MM.1S (cell line): Measurements from ENCODE around the gene SLC38A8.

Source experiments
- EZH2 ChIP-seq: fragments of 300-600 bp; sonication (generic); optimal IDR thresholded peaks from 2 replicates; pipeline ENCODE3; 2017; ENCODE audit warnings: low read depth, mild to moderate bottlenecking, antibody characterized with exemption, low read length, mixed read lengths
- EZH2phosphoT487 ChIP-seq: fragments of 300-600 bp; sonication (generic); IDR thresholded peaks from 2 replicates; pipeline ENCODE4 v1.6.1; 2018; ENCODE audit warnings: antibody characterized with exemption, low read length
- TF ChIP-seq, protein P1 (sequence below): fragments of 300-600 bp; sonication (generic); IDR thresholded peaks from 2 replicates; pipeline ENCODE4 v1.5.1; 2016; ENCODE audit warnings: antibody characterized with exemption, low read length, mixed read lengths

DNA sequence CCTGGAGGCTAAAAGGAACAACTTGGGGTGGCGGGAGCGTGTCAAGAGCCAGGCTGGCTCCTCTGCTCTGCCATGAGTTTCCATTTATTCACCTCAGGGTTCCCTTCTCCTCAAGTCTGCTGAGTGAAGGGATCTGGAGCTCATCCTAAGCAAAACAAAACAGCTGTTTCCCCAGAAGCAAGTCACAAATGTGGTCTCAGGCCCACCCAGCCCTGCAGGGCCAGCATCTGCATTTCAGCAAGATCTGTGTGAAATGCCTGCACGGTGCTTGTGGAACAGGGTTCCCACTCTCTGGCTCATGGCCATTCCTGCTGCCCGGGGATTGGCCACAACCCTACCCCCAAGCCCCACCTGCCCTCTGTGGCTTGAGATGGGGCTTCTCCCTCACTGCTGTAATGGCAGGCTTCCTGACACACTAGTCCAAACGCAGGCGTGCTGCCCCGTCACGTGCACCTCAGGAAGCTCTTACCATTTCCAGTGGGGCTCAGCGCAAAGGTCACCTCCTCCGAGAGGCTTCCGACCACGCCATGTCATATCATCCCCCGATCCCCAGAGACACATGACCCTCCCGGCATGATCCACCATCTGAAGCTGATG is 2.3 kb downstream of the SLC38A8 start:
- TF ChIP-seq, protein P1, sequence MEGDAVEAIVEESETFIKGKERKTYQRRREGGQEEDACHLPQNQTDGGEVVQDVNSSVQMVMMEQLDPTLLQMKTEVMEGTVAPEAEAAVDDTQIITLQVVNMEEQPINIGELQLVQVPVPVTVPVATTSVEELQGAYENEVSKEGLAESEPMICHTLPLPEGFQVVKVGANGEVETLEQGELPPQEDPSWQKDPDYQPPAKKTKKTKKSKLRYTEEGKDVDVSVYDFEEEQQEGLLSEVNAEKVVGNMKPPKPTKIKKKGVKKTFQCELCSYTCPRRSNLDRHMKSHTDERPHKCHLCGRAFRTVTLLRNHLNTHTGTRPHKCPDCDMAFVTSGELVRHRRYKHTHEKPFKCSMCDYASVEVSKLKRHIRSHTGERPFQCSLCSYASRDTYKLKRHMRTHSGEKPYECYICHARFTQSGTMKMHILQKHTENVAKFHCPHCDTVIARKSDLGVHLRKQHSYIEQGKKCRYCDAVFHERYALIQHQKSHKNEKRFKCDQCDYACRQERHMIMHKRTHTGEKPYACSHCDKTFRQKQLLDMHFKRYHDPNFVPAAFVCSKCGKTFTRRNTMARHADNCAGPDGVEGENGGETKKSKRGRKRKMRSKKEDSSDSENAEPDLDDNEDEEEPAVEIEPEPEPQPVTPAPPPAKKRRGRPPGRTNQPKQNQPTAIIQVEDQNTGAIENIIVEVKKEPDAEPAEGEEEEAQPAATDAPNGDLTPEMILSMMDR = no peak
- TF ChIP-seq EZH2phosphoT487 = no peak
- no peak for TF ChIP-seq EZH2
